Right hindlimb (tissue), 1 donor: ENCODE data around the gene TNNT3.
A peak's percentile ranks its signal among the peaks of the same experiment; 100 is the strongest.

ENCODE experiments used
- DNase-seq: peaks from one replicate; pipeline ENCODE4 v3.0.0-alpha.2; 2018

TNNT3 gene

GRCh38 chr11:1924181-1924580 is 4.7 kb downstream of the TNNT3 start:
- peak; percentile 45 for DNase-seq

DNA sequence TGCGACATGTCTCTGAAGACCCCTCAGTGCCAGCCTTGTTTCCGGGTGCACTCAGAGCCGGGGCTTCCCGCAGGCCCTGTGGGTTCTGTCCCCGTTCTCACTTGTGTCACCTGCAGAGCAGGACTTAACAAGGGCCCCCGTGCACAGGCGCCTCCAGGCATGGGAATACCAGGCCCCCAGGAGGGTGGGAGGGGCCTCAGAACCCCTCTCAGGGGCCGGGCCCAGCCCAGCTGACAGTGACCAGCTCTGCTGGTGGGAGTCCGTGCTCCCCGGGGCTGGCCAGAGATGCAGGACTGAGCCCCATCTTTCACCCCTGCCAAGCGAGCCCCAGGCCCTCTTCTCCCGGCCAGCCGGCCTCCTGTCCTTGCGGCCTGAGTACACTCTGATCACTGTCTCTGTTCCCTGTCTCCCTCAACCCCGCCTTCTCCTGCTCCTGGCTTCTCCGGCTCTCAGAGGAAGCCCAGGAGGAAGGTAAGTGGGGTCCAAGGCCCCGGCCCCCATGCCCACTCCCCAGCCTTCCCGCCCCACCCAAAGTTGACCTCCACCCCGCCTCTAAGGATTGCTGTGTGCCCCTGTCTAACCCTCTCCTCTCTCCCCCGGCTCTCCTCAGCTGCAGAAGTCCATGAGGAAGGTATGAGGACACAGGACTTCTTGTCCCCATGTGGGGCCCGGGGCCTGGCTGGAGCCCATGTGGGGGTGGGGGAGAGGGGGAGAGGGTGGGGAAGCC is 5.3 kb downstream of the TNNT3 start:
- peak; percentile 25 for DNase-seq

- no peak for DNase-seq
These were observed 6.1 kb downstream of the TNNT3 start for GRCh38 chr11:1925373-1926155.

- peak; percentile 20 for DNase-seq
These were observed 6.9 kb downstream of the TNNT3 start for GRCh38 chr11:1926156-1927025.

GRCh38 chr11:1927026-1927847 is 7.7 kb downstream of the TNNT3 start:
- DNase-seq, result peak; percentile 86

GRCh38 chr11:1927848-1928469 is 8.5 kb downstream of the TNNT3 start:
- DNase-seq, result no peak

GRCh38 chr11:1928470-1928890 is 9.0 kb downstream of the TNNT3 start:
- DNase-seq, result peak; percentile 51

DNA sequence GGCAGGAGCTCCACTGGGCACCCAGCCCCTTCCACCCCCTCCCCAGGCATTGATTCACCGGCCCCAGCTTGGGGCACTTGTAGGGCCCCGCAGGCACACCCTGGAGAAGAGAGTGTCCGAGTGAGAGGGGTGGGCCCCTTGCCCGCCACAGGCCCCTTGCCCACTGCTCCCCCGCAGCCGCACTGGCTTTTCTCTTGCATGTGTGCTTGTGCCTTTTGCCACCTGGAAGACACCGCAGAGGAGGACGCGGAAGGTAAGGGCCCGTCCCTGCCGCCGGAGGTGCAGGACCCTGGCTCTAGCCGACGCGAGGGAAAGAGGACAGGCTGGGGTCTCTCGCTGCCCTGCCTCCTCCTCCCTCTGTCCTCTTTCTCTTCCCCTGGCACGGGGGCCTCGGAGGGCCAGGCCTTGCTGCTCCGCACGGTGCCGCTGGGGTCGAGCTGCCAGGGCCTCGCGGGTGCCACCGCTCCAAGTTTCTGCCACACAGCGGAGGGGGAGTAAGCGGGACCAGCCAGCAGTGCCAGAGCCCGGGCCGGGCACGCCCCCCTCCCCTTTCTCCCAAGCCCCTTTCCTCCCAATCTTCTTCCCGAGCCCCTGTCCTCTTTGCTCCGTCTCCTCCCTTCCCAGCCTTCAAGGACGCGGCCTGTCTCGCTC is 9.5 kb downstream of the TNNT3 start:
- DNase-seq, result no peak

DNA sequence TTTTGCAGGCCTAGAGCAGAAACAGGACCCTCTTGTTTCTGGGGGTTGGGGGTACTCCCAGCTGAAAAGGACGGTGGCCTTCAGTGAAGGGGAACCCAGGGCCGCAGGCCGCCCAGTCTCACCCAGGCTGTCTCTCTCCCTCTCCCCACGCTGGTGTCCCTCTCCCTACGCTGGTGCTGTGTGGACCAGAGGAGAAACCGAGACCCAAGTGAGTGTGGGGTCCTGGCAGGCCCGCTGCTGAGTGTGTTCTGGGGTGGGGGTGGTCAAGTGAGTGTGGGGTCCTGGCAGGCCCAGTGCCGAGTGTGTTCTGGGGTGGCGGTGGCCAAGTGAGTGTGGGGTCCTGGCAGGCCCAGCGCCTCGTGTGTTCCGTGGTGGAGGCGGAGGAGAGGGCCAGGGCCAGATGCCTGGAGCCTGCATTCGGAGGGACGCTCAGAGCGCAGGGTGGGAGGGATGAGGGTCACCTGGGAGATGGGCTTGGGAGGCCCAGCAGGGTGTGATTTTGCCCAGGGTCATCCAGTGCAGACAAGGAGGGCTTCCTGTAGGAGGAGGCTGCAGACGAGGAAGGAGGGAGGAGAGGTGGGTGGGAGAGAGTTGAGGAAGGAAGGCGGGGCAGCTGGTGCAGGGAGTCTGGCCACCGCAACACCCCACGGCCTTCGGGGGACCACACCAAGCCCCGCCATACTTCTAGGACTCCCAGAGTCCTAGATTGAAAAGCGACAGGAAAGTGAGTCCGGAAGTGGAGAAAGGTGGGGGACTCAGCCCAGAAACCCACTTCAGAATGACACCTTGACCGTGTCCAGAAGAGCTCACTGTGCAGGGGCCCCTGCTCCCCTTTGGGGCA is 10.3 kb downstream of the TNNT3 start:
- DNase-seq, result no peak

DNA sequence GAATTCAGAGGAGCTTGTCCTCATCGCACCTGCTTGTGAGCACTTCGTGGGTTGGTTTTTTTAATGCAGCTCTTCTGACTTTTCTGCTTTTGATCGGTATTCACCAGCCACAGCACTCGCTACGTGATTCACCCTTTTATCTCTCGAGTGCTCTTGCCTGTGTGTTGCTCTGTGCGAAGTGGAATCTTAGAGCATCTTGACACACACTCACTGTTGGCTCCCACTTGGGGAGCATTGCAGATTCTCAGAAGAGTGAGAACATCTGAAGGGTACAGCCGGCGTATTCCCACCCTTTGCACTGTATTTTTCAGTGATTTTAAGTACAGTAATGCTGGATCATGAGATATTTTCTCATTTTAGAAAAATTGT is 10.9 kb downstream of the TNNT3 start:
- no peak for DNase-seq

DNA sequence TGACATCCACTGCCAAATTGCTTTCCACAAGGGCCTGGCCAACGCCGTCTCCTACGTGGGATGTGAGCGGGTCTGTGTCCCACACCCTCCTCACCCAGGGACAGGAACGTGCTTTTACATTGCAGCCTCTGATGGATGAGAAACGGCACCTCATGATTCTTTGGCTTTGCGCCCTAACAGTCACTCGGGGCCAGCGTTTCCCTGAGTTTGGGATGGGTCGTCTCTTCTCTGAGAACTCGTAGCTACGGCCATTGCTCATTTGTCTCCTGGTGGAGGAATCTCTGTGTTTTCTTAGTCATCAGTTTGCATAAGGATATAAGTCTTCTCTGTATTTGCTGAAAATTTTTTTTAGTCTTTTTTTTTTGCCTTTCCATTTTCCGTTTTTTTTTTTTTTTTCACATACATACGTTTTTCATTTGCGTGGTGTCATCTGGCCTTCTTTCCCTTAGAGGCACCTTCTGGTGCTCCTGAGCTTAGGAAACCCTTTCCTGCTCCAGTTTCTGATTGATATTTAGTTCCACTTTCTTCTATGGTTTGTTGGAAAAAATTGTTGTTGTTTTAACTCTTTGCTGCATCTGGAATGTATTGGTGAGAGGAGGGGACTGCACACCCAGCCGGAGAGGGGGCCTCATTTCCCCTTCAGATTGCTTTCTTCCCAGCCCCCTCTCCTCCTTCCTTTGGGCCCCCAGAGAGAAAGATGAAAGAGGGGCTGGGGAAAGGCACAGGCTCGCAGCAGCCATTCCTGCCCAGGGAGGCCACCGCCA is 12.0 kb downstream of the TNNT3 start:
- DNase-seq, result peak; percentile 89

DNA sequence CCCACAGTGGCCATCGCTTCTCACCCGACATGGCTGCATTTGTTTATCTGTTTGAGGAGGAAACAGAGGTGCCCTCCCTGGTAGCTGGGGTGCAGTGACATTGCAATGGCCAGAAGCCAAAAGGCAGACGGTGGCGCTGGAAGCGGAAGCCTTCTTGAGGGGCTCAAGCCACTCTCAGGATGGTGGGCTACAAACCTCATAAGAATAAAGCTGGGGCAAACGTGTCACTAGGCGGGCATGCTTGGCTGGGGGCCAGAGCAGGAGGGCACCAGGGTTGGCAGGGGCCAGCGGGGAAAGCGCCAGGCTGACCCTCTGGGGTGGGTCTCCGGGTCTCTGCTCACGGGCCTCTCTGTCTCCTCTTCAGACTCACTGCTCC is 12.6 kb downstream of the TNNT3 start:
- no peak for DNase-seq

DNA sequence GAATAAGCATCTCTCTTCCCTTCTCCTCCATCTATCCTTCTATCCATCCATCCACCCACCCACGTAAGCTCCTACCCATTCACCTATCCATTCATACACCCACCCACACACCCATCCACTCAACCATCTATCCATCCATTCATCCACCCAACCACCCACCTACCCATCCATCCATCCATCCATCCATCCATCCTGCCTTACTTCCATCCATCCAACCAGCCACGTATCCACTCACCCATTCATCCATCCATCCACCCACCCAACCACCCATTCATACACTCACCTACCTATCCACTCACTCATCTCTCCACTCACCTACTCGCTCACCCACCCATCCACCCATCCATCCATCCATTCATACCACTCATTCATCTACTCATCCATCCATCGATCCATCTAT is 13.2 kb downstream of the TNNT3 start:
- DNase-seq, result no peak

- DNase-seq, result no peak
These were observed 14.2 kb downstream of the TNNT3 start for GRCh38 chr11:1933416-1934334.

DNA sequence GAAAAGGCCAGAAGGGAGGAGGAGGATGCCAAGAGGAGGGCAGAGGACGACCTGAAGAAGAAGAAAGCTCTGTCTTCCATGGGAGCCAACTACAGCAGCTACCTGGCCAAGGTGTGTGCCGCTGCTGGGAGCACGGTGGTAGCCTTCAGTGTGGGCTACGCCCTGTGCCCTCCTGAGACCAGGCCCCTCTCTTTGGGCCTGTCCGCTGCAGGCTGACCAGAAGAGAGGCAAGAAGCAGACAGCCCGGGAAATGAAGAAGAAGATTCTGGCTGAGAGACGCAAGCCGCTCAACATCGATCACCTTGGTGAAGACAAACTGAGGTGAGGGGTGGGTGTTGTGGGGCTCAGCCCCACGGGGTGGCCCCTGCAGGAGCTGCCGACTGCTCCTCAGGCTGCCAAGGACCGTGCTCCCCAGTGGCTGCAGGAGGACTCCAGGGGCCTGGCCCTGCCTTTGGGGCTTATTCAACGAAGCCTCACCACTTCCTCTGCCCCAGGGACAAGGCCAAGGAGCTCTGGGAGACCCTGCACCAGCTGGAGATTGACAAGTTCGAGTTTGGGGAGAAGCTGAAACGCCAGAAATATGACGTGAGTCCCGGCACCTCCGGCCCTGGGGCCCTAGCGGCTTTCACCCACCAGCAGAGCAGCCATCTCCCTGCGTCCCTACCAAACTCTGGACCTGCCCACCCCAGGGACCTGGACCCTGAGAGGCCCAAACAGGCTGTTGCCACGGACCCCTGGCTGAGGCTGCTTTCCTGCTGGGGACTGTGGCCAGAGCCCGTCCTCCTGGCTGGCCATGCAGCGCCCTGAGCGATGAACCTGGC is 15.0 kb downstream of the TNNT3 start:
- no peak for DNase-seq

- no peak for DNase-seq
These were observed 15.9 kb downstream of the TNNT3 start for GRCh38 chr11:1935156-1936071.
